Panc1 (cell line): ENCODE results near the gene COL26A1. TPM values are rescaled to one million over a fixed set of nuclear protein-coding genes. Genes with fewer than 3 reads are reported as not detected.

ENCODE experiments used
- ATAC-seq: fragments of 200-7000 bp; cut with Tn5 transposase; 2 replicates; pipeline ENCODE4 v1.9.1; 2020; ENCODE audit warnings: mild to moderate bottlenecking, moderate library complexity
- BruUV-seq: library from RNA; stranded (reverse); fragments of 400-500 nt; replicated peaks from 2 replicates; lab custom pipeline; 2021; lab: Mats Ljungman, UMichigan
- CTCF ChIA-PET: fragments of 300-600 bp; sonication (Branson Sonifier 250); formaldehyde crosslinking; loops from one replicate; lab custom pipeline; 2022; ENCODE audit warnings: antibody characterized with exemption; lab: Charles Lee
- POLR2A ChIA-PET: fragments of 300-600 bp; sonication (Branson Sonifier 250); formaldehyde crosslinking; loops from one replicate; lab custom pipeline; 2022; ENCODE audit warnings: antibody characterized with exemption; lab: Charles Lee
- DNase-seq: peaks from one replicate; pipeline ENCODE4 v3.0.0-alpha.2; 2010; ENCODE audit warnings: low read depth, low spot score
- H3K27ac ChIP-seq: 2 replicates; pipeline ENCODE4 v1.5.1; 2011; ENCODE audit warnings: mild to moderate bottlenecking, low read length, inconsistent platforms
- H3K27me3 ChIP-seq: fragments of 200-500 bp; sonication (Bioruptor generic); 2 replicates; pipeline ENCODE4 v1.6.0; 2014; ENCODE audit warnings: low read length, inconsistent platforms; ENCODE audit not compliant: control insufficient read depth, insufficient read depth
- H3K36me3 ChIP-seq: fragments of 200-500 bp; sonication (Bioruptor generic); 2 replicates; pipeline ENCODE4 v1.5.1; 2014; ENCODE audit warnings: inconsistent platforms, mild to moderate bottlenecking, low read length, moderate library complexity; ENCODE audit not compliant: control insufficient read depth, insufficient read depth
- H3K4me1 ChIP-seq: 2 replicates; pipeline ENCODE4 v1.5.1; 2011; ENCODE audit warnings: inconsistent platforms, mild to moderate bottlenecking, low read length, moderate library complexity; ENCODE audit not compliant: control insufficient read depth, insufficient read depth
- H3K4me3 ChIP-seq, 2 experiments: 2 replicates each; pipeline ENCODE4 v1.5.1; 2011 to 2012; ENCODE audit warnings: low read depth in 2 of 2, low read length in 2 of 2, mild to moderate bottlenecking in 2 of 2, inconsistent platforms in 1 of 2, moderate library complexity in 1 of 2
- H3K9me3 ChIP-seq: fragments of 200-500 bp; sonication (Bioruptor generic); 2 replicates; pipeline ENCODE4 v1.5.1; 2014; ENCODE audit warnings: low read depth, mild to moderate bottlenecking, inconsistent platforms, low read length, moderate library complexity; ENCODE audit not compliant: control insufficient read depth, insufficient read depth
- CTCF ChIP-seq: fragments of 450-650 bp; IDR thresholded peaks from 2 replicates; pipeline ENCODE4 v1.5.1; 2017; ENCODE audit warnings: mild to moderate bottlenecking
- POLR2AphosphoS5 ChIP-seq: IDR thresholded peaks from 2 replicates; pipeline ENCODE4 v1.6.1; 2012; ENCODE audit warnings: mild to moderate bottlenecking, low read depth, low read length, moderate library complexity
- REST ChIP-seq, 2 experiments: IDR thresholded peaks; 2 replicates each; pipeline ENCODE4 v1.6.1; 2011 to 2012; ENCODE audit warnings: low read depth in 2 of 2, control low read depth in 1 of 2, low read length in 1 of 2, mild to moderate bottlenecking in 1 of 2, moderate library complexity in 1 of 2; ENCODE audit not compliant: insufficient read depth in 1 of 2
- SIN3A ChIP-seq: IDR thresholded peaks from 2 replicates; pipeline ENCODE4 v1.6.1; 2012; ENCODE audit warnings: low read depth, mild to moderate bottlenecking, low read length, moderate library complexity, borderline replicate concordance; ENCODE audit not compliant: insufficient read depth
- TCF7L2 ChIP-seq: IDR thresholded peaks from 2 replicates; pipeline ENCODE4 v1.6.1; 2011; ENCODE audit warnings: mild to moderate bottlenecking, low read depth, low read length, inconsistent platforms
- in situ Hi-C: cut with HindIII; loops from 2 replicates; pipeline ENCODE4 v1.10.0; 2016; ENCODE audit warnings: low sequenced_read_pairs, low pct_unique_long_range_greater_than_20kb
- intact Hi-C: fragments of 100-400 bp; cut with micrococcal nuclease; formaldehyde crosslinking; loops from one replicate; pipeline ENCODE4 v1.10.0; 2022; ENCODE audit not compliant: unreplicated experiment
- total RNA-seq: library from RNA; stranded (reverse); gene quantifications from one replicate; pipeline ENCODE4 v1.2.1, GENCODE V29; 2021; ENCODE audit not compliant: unreplicated experiment

COL26A1 gene
- total RNA-seq, 1 experiment from 2014 or later: 25.8 TPM

- H3K27me3 ChIP-seq: no peaks in the 10 kb centered on the region
- no peaks in the 10 kb centered on the region for H3K36me3 ChIP-seq
- DNase-seq (no peak), ATAC-seq (no peak)
- in situ Hi-C loops: no loop called here
- H3K9me3 ChIP-seq: no peaks in the 10 kb centered on the region
- POLR2A ChIA-PET: no interaction called here
- no TSS peak for BruUV-seq
- H3K4me3 ChIP-seq: no peak overlapping the region
- TF ChIP-seq POLR2AphosphoS5 (no peak), CTCF (no peak), REST (IDR thresholded peaks at IDR 0.05; ENCODE audit: insufficient read depth in 1 of 2, low read depth in 2 of 2, low read length in 1 of 2) (no peak), TCF7L2 (no peak), SIN3A (no peak)
- H3K4me1 ChIP-seq: no peaks in the 10 kb centered on the region
- intact Hi-C loops: no loop called here
- H3K27ac ChIP-seq: no peak overlapping the region
- CTCF ChIA-PET: no interaction called here
Measured at GRCh38 chr7:101547916-101548661, 185.4 kb downstream of the COL26A1 start.

GRCh38 chr7:101549734-101550133 lies 187.1 kb downstream of the COL26A1 start:
- Histone ChIP-seq H3K4me1 (no peaks in the 10 kb centered on the region), H3K36me3 (no peaks in the 10 kb centered on the region), H3K27ac (no peak overlapping the region), H3K4me3 (no peak overlapping the region), H3K9me3 (no peaks in the 10 kb centered on the region), H3K27me3 (no peaks in the 10 kb centered on the region)
- ChIA-PET CTCF (no interaction called here), POLR2A (no interaction called here)
- in situ Hi-C loops: no loop called here
- BruUV-seq: no TSS peak
- ATAC-seq (no peak), DNase-seq (no peak)
- TF ChIP-seq SIN3A (no peak), CTCF (no peak), REST (IDR thresholded peaks at IDR 0.05; ENCODE audit: insufficient read depth in 1 of 2, low read depth in 2 of 2, low read length in 1 of 2) (no peak), POLR2AphosphoS5 (no peak), TCF7L2 (no peak)
- intact Hi-C loops: no loop called here
